ENCODE data around the gene MYO19.
"Not testable (repeated sequence)": the region's sequence is repeated elsewhere in the genome, so short reads cannot be mapped to it uniquely, and the experiment has no call there.

The MYO19 gene

GRCh38 chr17:36484021-36484420, 50.6 kb downstream of the MYO19 start:
- H3K4me1 ChIP-seq (ENCODE audit: insufficient read depth, low read length), result peaks cover 10% of the 10 kb centered on the region
- not testable (repeated sequence) for H3K4me3 ChIP-seq (ENCODE audit: low read length); H3K9me3 ChIP-seq (ENCODE audit: low read length); H2AFZ ChIP-seq (ENCODE audit: low read depth, low read length); H3K36me3 ChIP-seq (ENCODE audit: insufficient read depth, low read length)
- H3K27me3 ChIP-seq (ENCODE audit: insufficient read depth, low read length), result peaks cover 11% of the 10 kb centered on the region

- Histone ChIP-seq H3K27me3 (ENCODE audit: insufficient read depth, low read length) (peaks cover 11% of the 10 kb centered on the region), H3K4me1 (ENCODE audit: insufficient read depth, low read length) (peaks cover 9% of the 10 kb centered on the region), H3K36me3 (ENCODE audit: insufficient read depth, low read length) (no peaks in the 10 kb centered on the region), H2AFZ (ENCODE audit: low read depth, low read length) (peak overlapping the region; percentile 55), H3K4me3 (ENCODE audit: low read length) (no peak overlapping the region), H3K9me3 (ENCODE audit: low read length) (no peaks in the 10 kb centered on the region)
Measured at GRCh38 chr17:36482611-36483504, 51.8 kb downstream of the MYO19 start.

GRCh38 chr17:36481829-36482228, 52.8 kb downstream of the MYO19 start:
- Histone ChIP-seq H3K36me3 (ENCODE audit: insufficient read depth, low read length) (no peaks in the 10 kb centered on the region), H3K9me3 (ENCODE audit: low read length) (no peaks in the 10 kb centered on the region), H3K4me1 (ENCODE audit: insufficient read depth, low read length) (peaks cover under 1% of the 10 kb centered on the region), H3K27me3 (ENCODE audit: insufficient read depth, low read length) (peaks cover 11% of the 10 kb centered on the region), H3K4me3 (ENCODE audit: low read length) (no peak overlapping the region), H2AFZ (ENCODE audit: low read depth, low read length) (no peak overlapping the region)

- Histone ChIP-seq H3K4me1 (ENCODE audit: insufficient read depth, low read length) (no peaks in the 10 kb centered on the region), H3K9me3 (ENCODE audit: low read length) (no peaks in the 10 kb centered on the region), H3K4me3 (ENCODE audit: low read length) (no peak overlapping the region), H3K27me3 (ENCODE audit: insufficient read depth, low read length) (peaks cover 12% of the 10 kb centered on the region), H2AFZ (ENCODE audit: low read depth, low read length) (no peak overlapping the region), H3K36me3 (ENCODE audit: insufficient read depth, low read length) (no peaks in the 10 kb centered on the region)
Measured at GRCh38 chr17:36475346-36475970, 59.2 kb downstream of the MYO19 start.

GRCh38 chr17:36474571-36474970, 60.1 kb downstream of the MYO19 start:
- Histone ChIP-seq H3K36me3 (ENCODE audit: insufficient read depth, low read length) (no peaks in the 10 kb centered on the region), H3K4me1 (ENCODE audit: insufficient read depth, low read length) (no peaks in the 10 kb centered on the region), H2AFZ (ENCODE audit: low read depth, low read length) (no peak overlapping the region), H3K4me3 (ENCODE audit: low read length) (no peak overlapping the region), H3K27me3 (ENCODE audit: insufficient read depth, low read length) (peaks cover 15% of the 10 kb centered on the region), H3K9me3 (ENCODE audit: low read length) (no peaks in the 10 kb centered on the region)

- Histone ChIP-seq H3K27me3 (ENCODE audit: insufficient read depth, low read length) (peaks cover 30% of the 10 kb centered on the region), H3K4me3 (ENCODE audit: low read length) (no peak overlapping the region)
Measured at GRCh38 chr17:36470499-36470898, 64.2 kb downstream of the MYO19 start.

GRCh38 chr17:36469733-36470132, 64.9 kb downstream of the MYO19 start:
- Histone ChIP-seq H2AFZ (ENCODE audit: low read depth, low read length) (no peak overlapping the region), H3K27me3 (ENCODE audit: insufficient read depth, low read length) (peaks cover 30% of the 10 kb centered on the region), H3K4me3 (ENCODE audit: low read length) (no peak overlapping the region), H3K36me3 (ENCODE audit: insufficient read depth, low read length) (no peaks in the 10 kb centered on the region), H3K9me3 (ENCODE audit: low read length) (no peaks in the 10 kb centered on the region), H3K4me1 (ENCODE audit: insufficient read depth, low read length) (no peaks in the 10 kb centered on the region)

More at GRCh38 chr17:36470499-36470898, 64.2 kb downstream of the MYO19 start:
- Histone ChIP-seq H3K9me3 (ENCODE audit: low read length) (no peaks in the 10 kb centered on the region), H2AFZ (ENCODE audit: low read depth, low read length) (no peak overlapping the region), H3K36me3 (ENCODE audit: insufficient read depth, low read length) (no peaks in the 10 kb centered on the region), H3K4me1 (ENCODE audit: insufficient read depth, low read length) (no peaks in the 10 kb centered on the region)

GRCh38 chr17:36468903-36469635, 65.6 kb downstream of the MYO19 start:
- H3K4me1 ChIP-seq (ENCODE audit: insufficient read depth, low read length), result no peaks in the 10 kb centered on the region
- H2AFZ ChIP-seq (ENCODE audit: low read depth, low read length), result no peak overlapping the region
- no peak overlapping the region for H3K4me3 ChIP-seq (ENCODE audit: low read length)
- peaks cover 24% of the 10 kb centered on the region for H3K27me3 ChIP-seq (ENCODE audit: insufficient read depth, low read length)
- no peaks in the 10 kb centered on the region for H3K9me3 ChIP-seq (ENCODE audit: low read length)
- H3K36me3 ChIP-seq (ENCODE audit: insufficient read depth, low read length), result no peaks in the 10 kb centered on the region

GRCh38 chr17:36464765-36465088, 69.9 kb downstream of the MYO19 start:
- peaks cover 16% of the 10 kb centered on the region for H3K27me3 ChIP-seq (ENCODE audit: insufficient read depth, low read length)
- no peaks in the 10 kb centered on the region for H3K9me3 ChIP-seq (ENCODE audit: low read length)
- H3K36me3 ChIP-seq (ENCODE audit: insufficient read depth, low read length), result no peaks in the 10 kb centered on the region
- no peak overlapping the region for H3K4me3 ChIP-seq (ENCODE audit: low read length)
- no peaks in the 10 kb centered on the region for H3K4me1 ChIP-seq (ENCODE audit: insufficient read depth, low read length)
- no peak overlapping the region for H2AFZ ChIP-seq (ENCODE audit: low read depth, low read length)

- Histone ChIP-seq H3K27me3 (ENCODE audit: insufficient read depth, low read length) (peaks cover 11% of the 10 kb centered on the region), H3K4me1 (ENCODE audit: insufficient read depth, low read length) (no peaks in the 10 kb centered on the region), H3K36me3 (ENCODE audit: insufficient read depth, low read length) (no peaks in the 10 kb centered on the region), H3K4me3 (ENCODE audit: low read length) (no peak overlapping the region), H2AFZ (ENCODE audit: low read depth, low read length) (no peak overlapping the region), H3K9me3 (ENCODE audit: low read length) (no peaks in the 10 kb centered on the region)
Measured at GRCh38 chr17:36463916-36464764, 70.5 kb downstream of the MYO19 start.

GRCh38 chr17:36461330-36462110, 73.1 kb downstream of the MYO19 start:
- no peaks in the 10 kb centered on the region for H3K36me3 ChIP-seq (ENCODE audit: insufficient read depth, low read length)
- H3K9me3 ChIP-seq (ENCODE audit: low read length), result no peaks in the 10 kb centered on the region
- H3K4me3 ChIP-seq (ENCODE audit: low read length), result no peak overlapping the region
- no peaks in the 10 kb centered on the region for H3K4me1 ChIP-seq (ENCODE audit: insufficient read depth, low read length)
- H2AFZ ChIP-seq (ENCODE audit: low read depth, low read length), result no peak overlapping the region
- peaks cover 2% of the 10 kb centered on the region for H3K27me3 ChIP-seq (ENCODE audit: insufficient read depth, low read length)
